HG02763 (cell line): Measurements from ENCODE around the gene AQP6.

Experiments used
- ATAC-seq: cut with Tn5 transposase; IDR thresholded peaks from one replicate; pipeline ENCODE4 v1.9.1; 2021; ENCODE audit warnings: mild to moderate bottlenecking, moderate library complexity; ENCODE audit not compliant: unreplicated experiment

The AQP6 gene

DNA sequence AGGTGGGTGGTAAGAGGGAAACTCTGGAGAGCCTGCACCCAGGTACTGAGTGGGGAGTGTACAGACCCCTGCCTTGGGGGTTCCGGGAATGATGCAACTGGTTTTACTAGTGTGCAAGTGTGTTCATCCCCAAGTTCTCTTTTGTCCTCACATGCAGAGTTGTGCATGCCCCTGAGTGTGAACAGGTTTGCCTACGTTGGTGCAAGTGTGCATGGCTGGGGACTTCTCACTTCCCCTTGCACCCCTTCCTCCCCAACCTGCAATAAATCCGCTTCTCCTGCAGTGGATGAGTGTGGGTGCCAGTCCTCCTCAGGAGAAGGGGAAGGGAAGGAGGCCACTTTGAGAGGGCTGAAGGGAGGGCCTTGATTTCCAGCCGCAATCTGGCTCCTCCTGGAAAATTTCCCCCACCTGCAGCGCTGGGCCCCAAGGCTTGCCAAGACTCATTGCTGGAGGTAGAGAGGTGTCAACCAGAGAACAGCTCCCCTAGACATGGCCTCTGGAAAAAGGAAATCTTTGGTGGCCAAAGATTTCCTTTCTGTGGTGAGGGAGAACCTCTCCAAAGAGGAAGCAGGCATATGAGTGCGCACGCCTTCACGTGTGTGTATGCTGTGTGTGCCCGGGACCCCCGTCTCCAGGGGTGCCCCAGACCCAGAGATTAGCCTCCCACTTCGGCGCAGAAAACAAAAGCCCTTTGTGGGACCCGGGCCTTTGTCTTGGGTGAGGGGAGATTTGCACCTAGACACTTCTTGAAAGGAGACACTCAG lies 16.7 kb upstream of the AQP6 start:
- ATAC-seq = no peak

DNA sequence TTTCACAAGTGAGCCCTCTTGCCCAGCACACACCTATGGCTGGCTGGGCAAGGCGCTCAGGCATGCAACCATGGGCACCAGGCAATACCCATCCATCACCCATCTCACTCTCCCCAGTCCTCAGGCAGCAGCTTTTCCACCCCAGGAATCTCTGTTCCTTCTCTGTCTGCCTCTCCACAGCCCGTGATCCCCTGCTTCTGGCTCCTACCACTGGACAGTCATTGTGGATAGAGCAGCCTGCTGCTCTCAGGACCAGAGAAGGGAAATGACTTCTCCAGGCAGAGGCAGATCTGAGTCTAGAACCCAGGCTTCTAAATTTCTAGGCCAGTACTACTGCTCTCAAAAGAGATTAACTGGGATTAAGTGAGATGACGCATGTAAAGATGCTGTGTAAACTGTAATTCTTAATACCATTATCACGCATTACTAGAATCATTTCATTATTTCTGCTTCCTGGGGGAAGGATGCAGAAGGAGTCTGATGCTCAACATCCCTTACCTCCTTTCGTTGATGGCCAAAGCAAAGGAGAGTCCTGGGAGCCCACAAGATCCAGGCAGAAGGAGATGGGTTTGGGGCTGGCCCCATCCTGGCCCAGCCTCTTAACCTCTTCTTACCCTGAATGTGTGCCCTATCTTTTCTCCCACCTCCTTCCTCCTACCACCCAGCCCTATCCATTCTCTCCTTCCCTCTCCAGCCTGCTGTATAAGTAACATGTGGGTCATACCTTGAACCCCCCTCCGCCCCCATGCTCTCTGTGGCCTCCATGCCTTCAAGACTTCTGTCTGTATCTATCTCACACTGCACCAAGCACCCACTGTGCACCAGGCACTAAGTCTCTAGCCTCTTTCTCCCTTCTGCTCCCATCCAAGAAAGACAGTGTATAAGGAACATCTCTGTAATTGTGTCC lies 15.8 kb upstream of the AQP6 start:
- no peak for ATAC-seq

DNA sequence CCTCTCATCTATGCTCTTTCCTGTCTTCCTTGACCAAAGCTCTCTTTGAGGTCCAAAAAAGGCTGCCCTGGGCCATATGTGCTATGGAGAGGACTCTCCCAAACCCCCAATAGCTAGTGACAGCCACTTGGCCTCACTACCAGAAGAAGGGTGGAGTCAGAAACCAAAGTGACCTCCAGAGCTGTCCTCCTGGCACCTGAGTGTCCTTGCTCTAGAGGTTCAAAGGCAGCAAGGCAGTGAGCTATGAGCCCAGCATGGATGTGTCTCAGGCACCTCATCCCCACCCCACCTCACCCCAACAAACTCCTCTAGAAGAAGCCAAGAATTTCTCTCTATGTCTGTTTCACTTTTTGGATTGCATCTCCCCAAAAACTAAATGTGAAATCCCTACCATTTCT lies 15.2 kb upstream of the AQP6 start:
- no peak for ATAC-seq

DNA sequence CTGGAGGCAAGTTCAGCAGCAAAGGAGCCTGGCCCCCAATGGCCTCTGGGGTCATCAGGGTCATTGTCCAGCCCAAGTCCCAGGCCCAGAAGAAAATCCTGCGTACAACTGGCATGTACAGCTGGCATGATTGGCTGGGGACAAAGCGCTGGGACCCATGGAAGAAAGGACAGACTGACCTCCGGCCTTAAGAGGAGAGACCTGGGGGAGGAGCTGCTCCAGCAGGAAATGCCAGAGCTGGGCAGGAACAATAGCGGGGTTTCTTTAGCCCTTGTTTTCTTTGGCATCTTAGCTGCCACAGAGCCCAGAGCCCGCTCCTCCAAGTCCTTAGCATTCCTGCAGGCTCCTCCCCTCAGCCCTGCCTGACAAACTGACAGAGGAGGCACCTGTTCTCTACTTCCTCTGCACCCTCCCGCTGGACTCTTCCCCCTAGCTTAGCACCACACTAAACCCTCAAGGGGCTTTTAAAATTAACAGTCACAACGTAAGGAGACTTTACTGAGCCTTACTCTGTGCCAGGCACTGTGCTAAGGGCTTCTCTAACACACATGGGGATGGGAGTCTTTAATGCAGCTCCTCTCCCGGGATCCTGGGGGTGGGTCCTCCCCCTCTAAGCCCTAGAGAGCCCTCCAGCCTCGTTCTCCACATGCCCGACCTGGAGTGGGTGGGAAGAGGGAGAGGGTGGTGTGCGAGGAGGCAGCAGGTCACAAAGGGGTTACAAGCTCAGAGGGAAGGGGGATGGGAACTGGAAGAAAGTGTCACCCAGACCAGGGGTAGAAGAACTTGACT lies 12.9 kb upstream of the AQP6 start:
- no peak for ATAC-seq

DNA sequence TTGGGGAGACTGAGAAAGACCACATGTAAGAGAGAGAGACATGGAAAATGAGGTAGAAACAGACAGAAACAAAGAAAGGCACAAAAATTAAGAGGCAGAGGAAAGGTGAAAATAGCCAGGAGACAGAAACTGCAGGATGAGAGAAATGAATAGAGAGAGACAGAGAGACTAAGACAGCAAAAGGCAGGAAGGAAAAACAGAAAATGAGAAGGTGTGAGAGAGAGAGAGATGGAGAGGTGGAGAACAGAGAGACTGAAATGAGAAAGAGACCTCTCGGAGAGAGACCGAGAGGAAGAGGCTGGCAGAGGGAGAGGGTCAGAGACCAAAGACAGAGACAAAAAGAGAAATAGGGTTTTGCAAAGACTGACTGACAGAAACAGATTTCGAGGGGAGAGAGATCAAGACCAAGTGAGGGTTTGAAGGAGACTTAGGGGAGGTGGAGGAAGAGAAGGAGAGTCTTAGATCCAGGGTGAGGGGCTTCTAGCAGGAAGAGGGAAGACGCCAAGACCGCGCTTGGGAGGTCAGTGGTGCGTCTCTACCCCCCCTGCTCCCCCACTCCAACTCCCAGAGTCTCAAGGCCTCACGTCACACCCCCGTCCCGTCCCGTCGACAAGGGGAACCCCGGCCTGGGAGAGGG lies 12.2 kb upstream of the AQP6 start:
- ATAC-seq = no peak

DNA sequence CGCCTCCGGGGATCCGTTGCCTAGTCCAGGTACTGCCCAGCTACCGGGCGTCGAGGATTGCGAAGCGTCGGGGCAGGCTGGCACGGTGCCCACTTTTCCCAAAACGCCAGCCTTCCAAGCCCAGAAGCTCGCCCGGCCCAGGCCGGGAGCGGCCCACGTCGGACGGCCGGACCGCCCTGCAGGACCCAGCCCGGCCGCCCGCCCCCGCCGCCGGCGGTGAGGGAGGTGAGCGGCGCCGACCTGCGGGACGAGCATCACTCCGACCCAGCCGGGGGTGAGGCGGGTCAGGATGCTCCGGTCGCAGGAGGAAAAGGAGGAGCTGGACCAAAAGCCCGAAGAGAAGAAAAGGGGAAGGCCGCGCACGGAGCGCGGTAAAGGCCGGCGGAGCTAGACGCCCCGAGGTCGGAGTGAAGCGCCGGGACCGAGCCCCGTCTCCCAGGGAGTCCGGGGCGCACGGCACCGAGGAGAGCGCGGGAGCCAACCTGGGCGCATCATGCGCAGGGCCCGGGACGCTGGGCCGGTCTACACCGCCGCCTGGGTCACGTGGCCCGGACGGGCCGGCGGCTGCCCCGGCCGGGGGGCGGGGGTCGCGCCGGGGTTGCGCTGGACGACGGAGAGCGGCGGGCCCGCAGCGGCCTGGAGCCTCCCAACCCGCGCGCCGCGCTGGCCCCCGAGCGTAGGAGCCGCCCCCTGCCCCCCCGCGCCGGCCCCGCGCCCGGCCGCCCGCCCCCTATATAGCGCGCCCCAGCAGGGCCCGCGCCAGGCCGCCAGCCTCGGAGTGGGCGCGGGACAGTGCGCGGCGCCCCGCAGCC lies 11.4 kb upstream of the AQP6 start, which contains the start of gene AQP5:
Gene AQP5, plus strand, starts transcription at position 762 of the 812 bp plus-strand sequence. CDS start 146 bp downstream, outside the sequence.
- no peak for ATAC-seq

DNA sequence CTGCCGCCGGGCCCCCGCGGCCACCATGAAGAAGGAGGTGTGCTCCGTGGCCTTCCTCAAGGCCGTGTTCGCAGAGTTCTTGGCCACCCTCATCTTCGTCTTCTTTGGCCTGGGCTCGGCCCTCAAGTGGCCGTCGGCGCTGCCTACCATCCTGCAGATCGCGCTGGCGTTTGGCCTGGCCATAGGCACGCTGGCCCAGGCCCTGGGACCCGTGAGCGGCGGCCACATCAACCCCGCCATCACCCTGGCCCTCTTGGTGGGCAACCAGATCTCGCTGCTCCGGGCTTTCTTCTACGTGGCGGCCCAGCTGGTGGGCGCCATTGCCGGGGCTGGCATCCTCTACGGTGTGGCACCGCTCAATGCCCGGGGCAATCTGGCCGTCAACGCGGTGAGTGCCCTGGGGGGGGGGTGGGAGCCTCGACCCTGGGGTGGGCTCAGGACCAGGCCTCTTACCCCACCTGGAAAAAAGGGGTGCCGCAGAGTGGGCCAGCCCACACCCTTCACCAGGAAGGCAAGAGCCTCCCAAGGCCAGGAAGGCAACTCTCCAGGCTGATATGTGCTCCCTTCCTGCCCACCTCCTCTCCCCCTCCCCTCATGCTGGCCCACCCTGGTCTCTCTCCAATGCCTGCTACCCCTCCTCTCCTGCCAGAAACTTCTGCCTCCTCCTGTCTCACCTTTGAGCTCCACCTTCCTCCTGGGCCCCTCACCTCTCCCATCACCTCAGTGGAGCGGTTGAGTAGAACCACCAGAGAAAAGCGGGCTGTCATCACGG lies 10.6 kb upstream of the AQP6 start:
- no peak for ATAC-seq

DNA sequence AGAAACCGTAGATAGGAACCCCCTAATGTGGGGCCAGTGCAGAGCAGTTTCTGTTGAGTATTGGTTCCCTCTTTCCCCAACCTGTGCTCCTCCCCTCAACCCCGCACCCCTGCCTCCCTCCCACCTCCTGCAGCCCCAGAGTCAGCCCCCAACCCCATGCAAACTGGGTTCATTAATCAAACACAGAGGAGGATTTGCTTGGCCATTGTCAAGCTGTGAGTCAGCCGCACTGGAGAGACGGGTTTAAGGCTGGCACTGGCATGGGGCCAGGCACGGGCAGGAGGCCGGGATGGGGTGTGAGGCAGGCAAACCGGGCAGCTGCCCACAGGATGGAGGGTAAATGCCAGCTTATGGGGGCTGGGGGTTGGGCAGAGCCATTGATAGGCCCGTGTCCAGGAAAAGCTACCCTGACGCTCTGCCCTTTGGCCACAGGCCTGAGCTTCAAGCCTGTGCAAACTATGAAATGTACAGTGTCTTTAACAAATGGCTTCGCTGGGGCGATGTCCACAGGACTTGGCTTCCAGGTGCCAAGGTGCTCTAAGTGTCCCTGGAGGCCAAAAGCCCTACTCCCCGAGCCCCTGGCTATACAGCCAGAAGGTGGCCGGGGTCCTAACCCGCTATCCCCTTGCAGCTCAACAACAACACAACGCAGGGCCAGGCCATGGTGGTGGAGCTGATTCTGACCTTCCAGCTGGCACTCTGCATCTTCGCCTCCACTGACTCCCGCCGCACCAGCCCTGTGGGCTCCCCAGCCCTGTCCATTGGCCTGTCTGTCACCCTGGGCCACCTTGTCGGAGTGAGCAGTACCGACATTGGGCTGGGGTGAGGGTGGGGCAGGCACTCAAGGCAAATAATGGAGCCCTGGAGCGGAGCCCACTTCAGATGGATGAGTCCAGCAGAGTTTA lies 9.6 kb upstream of the AQP6 start:
- ATAC-seq = no peak

DNA sequence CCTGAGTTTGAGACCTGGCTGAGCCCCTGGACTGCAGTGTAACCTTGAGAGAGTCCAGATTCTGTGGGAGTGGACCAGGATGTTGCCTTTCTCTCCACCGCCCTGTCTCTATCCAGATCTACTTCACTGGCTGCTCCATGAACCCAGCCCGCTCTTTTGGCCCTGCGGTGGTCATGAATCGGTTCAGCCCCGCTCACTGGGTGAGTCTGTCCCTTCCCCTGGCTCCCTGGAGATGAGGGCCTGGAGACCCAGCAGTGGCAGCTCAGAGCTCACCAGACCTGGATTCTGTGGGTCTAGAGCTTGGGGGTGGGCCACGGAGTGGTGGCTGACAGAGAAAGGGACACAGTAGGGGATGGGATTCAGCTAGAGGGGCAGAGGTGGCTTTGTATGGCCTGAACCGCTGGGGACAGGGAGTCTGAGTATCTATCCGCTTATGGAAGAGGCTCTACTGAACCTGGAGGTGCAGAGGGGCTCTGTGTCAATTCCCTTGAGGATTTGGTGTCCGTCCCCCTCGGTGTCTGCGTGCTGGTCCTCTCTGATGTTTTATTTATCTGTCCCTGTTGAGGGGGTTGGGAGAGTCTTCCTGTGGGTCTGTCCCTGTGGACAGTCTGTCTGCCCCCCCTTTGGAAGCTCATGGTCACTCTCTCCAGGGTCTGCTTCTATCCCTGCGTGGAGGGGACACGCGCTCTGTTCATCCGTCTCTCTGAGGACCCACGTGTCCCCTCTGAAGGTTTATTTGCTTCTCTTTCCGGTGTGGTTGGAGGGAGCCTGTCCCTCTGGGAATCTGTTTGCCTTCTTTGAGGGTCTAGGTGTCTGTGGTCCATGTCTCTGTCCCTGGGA lies 8.6 kb upstream of the AQP6 start:
- ATAC-seq = no peak

DNA sequence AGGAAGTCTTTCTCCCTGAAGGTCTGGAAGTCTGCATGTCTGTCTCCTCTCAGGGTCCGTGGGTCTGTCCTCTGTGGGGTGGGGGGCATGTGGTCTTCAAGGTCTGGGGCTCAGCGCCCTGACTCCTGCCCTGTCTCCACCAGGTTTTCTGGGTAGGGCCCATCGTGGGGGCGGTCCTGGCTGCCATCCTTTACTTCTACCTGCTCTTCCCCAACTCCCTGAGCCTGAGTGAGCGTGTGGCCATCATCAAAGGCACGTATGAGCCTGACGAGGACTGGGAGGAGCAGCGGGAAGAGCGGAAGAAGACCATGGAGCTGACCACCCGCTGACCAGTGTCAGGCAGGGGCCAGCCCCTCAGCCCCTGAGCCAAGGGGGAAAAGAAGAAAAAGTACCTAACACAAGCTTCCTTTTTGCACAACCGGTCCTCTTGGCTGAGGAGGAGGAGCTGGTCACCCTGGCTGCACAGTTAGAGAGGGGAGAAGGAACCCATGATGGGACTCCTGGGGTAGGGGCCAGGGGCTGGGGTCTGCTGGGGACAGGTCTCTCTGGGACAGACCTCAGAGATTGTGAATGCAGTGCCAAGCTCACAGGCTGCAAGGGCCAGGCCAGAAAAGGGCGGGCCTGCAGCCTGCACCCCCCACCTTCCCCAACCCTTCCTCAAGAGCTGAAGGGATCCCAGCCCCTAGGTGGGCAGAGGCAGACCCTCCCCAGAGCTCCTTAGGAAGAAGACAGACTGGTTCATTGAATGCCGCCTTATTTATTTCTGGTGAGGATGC lies 7.7 kb upstream of the AQP6 start:
- no peak for ATAC-seq

DNA sequence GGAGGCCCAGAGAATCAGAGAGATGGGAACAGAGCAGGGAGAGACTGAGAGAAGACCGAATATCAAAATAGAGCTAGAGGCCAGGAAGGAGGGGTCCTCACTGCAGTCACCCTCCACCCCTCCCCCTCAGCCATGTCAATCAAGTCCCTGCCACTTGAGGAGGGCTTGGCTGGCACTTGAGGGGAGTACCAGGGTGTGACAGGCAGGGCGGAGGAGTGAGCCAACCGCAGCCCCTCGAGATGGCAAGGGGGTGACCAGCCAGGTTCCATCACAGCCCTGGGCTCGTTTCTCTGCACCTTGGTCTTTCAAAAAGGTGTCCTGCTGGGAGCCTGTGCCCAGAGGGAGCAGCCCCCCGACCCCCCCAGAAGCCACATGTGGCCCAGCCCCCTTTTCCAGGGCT lies 6.9 kb upstream of the AQP6 start:
- no peak for ATAC-seq

DNA sequence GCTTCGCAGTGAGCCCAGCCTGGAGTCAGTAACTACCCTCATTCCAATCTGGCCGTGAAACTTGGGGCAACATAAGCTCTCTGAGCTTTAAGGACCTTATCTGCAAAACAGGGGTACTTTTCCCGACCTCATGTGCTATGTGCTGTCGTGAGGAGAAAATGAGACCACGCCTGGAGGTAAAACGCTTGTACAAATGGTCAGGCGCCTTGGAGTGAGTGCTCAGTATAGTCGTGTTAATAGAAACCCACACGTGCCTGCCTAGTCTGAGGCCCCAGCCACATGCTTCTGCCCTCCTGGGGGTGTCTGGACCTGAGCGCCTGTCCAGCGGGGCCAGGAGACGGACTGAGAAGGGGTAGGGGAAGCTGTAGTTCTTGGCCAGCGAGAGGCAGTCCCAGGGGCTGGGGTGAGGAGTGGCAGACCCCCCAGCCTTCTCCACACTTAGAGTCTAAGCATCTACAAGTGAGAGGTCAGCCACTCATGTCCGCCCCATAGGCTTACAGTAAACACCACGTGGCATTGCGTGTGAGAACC lies 6.2 kb upstream of the AQP6 start:
- no peak for ATAC-seq

DNA sequence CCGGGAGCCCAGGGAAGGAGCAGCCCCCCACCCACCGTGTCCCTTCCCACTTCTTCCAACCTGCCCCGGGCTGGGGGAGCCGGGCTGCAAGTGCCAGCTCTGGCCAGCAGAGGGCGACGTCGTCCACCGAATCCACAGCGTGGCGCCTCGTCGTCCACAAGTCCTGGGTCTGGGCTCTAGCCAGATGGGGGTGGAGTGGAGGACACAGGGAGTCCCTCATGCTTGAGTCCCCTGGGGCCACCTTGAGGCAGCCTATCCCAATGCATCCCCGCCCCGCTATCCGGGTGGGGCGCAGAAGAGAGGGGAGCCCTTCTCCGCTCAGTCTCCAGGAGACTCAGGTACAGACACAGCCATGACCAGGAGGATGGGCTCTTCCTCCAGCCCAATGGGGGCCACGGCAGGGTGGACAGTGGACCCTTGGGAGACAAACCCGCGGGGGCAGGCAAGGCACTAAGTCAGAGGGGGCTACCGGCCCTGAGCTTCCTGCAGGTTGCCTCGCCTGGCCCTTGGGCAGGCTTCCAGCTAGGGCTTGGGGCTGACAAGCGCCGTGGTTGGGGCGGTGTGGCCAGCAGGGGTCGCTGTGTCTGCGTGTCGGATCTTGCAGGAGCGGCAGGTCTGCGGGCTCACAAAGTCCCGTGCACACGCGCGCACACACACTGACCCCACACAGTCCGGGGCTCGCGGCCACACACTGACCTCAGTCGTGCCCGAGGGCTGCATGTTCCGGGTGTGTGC lies 5.5 kb upstream of the AQP6 start:
- no peak for ATAC-seq

DNA sequence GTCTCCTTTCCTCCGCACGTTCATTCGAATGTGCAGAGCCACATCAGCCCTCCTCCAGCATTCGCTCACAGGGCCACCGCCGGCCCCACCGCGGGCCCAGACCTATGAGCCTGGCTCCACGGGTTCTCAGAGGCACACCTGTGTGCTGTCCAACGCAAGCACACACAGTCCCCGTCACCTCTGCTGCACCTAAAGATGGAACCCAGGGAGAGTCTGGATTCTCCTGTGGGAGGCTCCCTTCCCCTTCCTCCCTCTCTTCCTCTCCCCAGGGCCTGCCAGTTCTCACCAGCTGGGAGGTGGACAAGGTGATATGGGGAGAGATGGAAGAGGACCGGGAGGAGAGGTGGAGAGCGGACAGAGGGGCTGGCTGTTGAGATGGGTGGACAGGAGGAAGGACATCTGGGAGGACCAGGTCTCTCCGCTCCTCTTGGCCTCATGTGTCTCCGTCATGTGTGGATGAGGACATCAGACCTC lies 4.9 kb upstream of the AQP6 start:
- ATAC-seq = no peak

DNA sequence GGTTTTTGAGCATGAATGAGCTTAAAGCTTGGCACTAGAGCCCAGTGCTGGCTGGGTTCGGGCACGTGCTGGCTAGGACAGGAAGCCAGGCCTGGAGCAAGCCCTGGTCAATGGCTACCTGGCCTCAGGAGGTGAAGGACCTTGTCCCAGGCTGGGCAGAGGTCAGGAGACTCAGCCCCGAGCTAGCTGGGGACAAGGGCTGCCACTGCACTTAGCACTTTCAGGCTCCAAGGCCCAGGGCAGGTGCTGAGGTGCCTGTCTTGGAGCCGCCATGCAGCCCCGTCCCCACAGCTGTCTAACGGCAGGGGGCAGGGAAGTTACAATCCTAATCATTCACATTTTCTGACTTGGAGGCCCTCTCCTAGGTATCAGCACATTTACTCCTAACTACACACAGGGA lies 4.3 kb upstream of the AQP6 start:
- no peak for ATAC-seq
